Spleen (tissue), 7 donors: ENCODE measurements around the gene LONRF3.

ENCODE experiments used
- POLR2A ChIP-seq, 3 donors: fragments of 450-650 bp; IDR thresholded peaks; one replicate each; pipeline ENCODE4 v1.5.1; 2017; ENCODE audit warnings: antibody characterized with exemption in 3 of 3, mild to moderate bottlenecking in 1 of 3
- POLR2AphosphoS5 ChIP-seq, 3 donors: sonication (generic); formaldehyde crosslinking; IDR thresholded peaks; one replicate each; pipeline ENCODE4 v1.5.1; 2017; ENCODE audit warnings: antibody characterized with exemption in 3 of 3
- TF ChIP-seq, protein P1 (sequence below), 11 experiments: fragments of 200-600 bp in 7 of 11; fragments of 450-650 bp in 4 of 11; sonication (generic) in 4 of 11; IDR thresholded peaks in 8 of 11; conservative IDR thresholded peaks in 3 of 11; 1 replicate in 7 of 11; 2 replicates in 4 of 11; pipeline versions ENCODE4 v1.4.0 to v1.8.0; 2016 to 2021; ENCODE audit warnings: antibody characterized with exemption in 11 of 11, inconsistent platforms in 4 of 11, mild to moderate bottlenecking in 1 of 11
- donor health status: DM: no; HTN: no; CAD: no; lungs with moderate emphysema.
- donor health status: DM: no; HTN: no; CAD: no.
- donor health status: DM: no; HTN: no; CAD: no.

DNA sequence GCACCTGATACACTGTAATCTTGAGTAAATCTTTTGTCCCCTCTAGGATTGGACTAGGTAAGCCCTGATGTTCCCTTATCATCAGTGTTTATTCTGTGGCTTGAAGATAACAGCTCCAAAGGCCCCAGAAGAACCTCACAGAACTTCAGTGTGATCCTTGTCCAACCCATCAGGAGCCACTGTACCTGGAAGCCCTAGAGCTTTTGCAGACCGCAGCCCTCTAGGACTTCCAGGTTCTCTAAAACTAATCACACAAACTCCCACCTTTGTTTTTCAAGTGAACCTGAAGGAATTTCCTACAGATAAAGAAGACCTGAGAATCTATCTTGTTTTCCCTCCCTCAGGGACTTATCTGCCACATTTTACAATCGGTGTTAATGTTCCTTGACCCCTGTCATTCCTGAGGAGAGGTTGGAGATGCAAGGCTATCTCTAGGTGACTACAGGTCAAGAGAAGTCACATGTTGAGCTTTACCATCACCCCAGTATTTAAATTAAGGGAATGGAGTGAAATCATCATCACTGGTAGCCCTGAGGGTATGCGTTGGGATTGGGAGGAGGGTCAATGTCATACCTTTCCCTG is 32.9 kb downstream of the LONRF3 start:
- TF ChIP-seq, protein P1, sequence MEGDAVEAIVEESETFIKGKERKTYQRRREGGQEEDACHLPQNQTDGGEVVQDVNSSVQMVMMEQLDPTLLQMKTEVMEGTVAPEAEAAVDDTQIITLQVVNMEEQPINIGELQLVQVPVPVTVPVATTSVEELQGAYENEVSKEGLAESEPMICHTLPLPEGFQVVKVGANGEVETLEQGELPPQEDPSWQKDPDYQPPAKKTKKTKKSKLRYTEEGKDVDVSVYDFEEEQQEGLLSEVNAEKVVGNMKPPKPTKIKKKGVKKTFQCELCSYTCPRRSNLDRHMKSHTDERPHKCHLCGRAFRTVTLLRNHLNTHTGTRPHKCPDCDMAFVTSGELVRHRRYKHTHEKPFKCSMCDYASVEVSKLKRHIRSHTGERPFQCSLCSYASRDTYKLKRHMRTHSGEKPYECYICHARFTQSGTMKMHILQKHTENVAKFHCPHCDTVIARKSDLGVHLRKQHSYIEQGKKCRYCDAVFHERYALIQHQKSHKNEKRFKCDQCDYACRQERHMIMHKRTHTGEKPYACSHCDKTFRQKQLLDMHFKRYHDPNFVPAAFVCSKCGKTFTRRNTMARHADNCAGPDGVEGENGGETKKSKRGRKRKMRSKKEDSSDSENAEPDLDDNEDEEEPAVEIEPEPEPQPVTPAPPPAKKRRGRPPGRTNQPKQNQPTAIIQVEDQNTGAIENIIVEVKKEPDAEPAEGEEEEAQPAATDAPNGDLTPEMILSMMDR (IDR thresholded peaks at IDR 0.05 in 8 of 11, conservative IDR thresholded peaks at IDR 0.05 in 3 of 11): no peak
- TF ChIP-seq POLR2A (IDR thresholded peaks at IDR 0.05): no peak
- TF ChIP-seq POLR2AphosphoS5 (IDR thresholded peaks at IDR 0.05): no peak
